ENCODE data around the gene XPO6.

Gene XPO6

DNA sequence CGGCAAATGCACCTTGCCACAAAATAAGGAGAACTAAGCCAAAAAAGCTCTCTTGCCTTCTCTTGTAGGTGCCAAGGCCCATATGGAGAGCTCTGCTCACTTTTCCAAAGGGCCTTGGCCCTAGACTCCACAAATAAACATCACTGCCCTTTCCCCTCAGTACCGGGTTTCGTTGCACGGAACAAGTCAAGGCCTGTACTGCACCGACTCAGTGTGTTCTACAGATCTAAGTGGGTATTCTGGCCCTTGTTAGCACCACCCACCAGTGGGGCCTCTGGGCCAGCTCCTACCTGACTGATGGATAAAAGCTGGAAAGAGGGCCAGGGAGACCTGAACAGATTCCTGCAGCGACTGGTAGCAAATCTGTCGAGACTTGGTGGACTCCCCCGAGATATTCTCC is 104.5 kb downstream of the XPO6 start:
- DNase-seq, result no peak

DNA sequence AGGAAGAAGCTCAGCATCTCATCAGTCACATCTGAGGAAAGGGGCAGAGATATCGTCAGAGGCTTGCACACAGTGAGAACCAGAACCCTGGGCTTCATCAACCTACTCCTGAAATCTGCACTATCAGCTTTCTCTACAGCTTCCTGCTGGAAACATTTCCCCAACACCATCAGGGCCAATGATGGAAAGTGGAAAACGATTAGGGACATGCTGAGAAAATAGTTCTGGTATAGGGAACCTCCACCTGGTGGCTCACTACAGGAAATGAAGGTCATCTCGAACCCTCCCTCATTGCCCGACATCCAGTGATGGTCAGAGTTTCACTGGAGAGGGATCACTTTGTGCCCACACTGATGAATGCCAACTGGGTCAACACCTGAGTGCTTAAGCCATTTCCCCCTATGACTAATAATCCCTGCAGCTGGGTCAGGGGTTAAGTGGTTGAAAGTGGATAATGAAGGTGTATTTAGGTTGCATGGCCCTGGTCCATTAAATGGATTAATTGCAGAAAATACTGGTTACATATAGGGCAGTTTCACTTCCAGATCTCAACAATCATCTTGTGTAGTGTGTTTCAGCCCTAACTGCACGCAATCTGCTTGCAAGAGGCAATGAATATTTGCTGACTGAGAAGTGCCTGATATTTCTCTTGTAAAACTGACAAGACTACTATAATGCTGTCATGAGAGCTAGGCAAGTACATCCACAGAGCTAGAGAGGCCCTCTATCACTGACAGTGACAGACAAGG is 105.1 kb downstream of the XPO6 start:
- DNase-seq, result no peak

DNA sequence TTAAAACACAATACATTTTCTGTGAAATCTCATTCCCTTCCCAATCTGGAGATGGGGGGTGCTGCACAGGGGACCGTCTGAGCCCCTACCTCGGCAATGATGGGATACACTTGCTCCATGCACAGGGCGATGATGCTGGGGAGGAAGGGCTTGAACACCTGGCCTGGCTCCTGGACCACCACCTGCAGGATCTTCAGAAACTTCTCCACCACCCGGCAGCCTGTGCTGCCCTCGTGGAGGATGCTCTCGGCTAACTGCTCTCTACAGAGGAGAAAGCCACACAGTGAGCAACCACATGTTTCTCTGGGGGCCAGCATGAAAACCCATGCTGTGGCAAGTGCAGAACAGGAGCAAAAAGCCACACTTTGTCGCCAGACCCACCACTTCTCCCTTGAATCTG is 105.8 kb downstream of the XPO6 start:
- DNase-seq, result no peak

DNA sequence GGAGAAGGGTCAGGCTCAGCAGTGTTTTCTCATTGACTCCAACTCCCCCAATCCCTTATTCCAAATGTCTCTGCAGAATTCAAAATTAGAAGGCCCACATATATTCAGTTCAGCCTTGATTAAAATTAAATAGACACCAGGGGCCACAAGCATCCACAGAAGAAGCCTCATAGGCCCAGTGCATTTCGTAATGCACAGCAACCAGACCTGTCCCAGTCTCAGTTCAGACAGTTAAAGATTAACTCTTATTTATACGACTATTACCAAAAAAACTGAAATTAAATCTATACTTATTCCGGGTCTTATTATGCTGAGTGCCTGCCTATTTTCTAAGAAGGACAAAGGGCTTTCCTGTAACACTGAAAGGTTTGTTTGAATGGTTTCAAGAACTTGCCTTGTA is 106.5 kb downstream of the XPO6 start:
- no peak for DNase-seq

DNA sequence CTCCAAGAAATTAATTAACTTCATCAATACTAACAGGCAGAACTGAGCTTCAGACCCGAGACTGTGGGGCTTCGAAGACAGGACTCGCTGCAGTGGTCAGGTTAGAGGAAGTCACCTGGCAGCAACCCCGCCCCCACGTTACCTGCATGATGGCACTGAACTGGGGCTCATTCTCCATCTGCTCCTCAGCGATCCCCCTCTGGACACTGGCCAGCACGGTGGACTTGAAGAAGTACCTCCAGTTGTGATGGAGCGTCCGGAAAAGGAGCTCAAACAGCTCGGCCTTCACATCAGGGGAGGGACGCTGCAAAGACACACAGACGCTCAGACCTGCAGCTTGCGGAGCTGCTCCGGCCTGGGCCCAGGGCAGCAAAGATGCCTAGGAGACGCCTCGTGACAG is 107.4 kb downstream of the XPO6 start:
- no peak for DNase-seq

DNA sequence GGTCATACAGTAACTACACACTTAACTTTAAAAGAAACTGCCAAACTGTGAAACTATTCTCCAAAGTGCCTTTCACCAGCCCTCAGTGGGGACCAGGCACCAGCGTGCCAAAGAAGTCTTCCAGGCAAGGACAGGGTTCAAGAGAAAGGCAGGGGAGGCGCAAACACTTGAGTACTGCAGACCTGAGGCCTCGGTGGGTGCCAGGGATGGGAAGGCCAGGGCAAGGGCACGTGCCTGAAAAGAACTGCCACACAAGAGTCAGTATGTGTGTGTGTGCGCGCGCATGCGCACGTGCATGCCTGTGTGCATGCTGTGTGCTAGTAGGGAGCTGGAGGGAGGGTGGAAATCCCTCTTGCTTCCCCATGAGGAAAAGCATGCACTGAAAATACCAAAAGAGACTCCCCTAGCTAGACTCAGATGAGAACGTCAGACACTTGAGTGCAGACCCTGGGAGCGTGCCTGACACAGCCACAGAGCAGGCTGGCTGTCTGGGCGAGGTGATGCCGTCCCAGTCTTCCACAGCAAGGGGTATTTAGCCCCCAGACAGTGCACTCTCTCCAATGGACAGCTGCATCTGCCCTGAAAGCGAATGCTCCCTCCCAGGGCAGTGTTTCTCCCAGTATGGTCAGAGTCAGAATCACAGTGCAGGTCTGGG is 108.1 kb downstream of the XPO6 start:
- no peak for DNase-seq

DNA sequence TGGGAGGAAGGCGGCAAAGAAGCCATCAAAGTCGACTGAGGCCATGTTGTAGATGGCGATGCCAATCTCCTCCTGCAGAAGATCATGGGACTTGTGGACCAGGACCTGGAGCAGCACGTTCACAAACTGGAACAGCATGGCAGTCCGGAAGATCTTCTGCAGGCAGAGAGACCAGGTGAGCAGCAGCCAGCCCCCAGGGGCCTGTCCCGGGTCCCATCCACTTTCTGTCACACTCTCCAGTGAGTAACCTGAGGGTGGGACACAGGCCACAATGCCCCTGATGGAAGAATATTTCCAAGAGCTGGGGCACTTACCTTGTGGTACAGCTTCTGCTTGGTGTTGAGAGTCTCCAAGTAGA is 110.3 kb downstream of the XPO6 start:
- no peak for DNase-seq

DNA sequence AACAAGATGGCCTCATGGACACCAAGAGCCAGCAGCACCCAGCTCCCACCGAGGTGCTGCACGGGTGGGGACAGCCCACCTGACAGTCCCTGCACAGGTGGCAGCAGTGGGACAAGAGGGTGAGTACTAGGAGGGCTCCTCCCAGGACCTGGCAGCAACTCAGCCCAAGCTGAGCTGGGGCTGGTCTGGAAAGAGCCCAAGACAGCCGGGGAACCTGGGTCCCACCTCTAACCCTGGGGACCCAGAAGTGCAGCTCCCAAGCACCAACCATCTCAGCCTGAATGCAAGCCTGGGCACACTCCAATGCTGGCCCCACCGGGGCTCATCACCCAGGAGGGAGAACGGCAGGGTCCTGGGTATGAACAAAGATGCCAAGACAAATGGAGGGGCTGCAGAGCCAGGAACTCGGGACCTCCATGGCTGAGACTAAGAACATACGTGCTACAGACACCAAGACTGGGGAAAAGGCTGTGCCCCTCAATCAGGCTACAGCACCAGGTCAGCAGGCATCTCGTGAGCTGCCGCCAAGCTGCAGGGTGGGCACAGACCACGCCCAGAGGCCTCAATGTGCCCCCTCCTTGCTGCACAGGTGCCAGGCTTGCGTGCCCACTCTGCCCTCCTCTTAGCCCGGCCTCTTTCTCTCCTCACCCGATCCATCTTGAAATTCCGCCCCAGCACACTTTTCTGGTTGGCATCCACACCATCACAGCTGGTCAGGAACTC is 110.8 kb downstream of the XPO6 start:
- no peak for DNase-seq

DNA sequence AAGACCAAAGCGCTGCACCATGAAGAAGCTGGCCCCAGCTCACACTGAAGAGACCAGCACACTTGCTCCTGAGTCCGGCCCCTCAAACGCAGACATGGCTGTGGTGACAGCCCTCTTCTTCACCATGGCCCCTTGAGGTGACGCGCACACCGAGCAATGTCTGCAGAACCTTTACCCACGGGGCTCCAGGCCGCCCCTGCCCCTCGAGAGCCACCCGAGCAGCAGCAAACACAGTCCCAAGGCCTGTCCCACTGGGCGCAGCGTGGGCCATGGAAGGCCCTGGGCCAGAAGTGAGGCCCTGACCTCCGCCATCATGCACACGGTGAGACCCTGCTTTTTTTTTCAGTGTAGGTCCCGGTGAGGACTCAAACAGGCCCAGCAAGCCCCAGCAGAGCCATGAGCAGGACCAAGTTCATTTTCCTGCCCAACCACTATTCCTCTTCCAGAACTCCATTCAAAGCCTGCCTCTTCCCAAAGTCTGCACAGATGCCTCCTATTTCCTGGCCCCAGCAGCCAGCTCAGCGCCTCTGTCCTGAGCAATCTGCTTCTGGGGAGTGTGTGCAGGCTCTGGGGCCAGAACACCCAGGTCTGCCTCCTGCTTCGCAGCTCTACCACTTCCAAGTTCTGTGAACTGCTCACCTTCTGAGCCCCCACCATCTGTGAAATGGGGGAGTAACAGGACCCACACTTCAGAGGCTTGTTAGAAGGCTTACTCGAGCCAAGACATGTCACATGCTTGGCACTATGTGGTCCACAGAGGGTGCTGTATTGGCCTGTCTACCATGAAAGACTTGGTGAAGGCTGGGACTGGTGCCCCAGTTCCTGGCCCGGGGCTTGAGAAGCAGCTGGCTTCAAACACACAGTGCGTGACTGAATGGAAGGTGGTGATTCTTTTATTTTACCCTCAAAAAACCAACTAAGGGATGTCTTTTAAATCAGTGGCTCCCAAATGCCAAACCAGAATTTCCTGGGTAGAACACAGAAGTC is 112.5 kb downstream of the XPO6 start:
- no peak for DNase-seq

DNA sequence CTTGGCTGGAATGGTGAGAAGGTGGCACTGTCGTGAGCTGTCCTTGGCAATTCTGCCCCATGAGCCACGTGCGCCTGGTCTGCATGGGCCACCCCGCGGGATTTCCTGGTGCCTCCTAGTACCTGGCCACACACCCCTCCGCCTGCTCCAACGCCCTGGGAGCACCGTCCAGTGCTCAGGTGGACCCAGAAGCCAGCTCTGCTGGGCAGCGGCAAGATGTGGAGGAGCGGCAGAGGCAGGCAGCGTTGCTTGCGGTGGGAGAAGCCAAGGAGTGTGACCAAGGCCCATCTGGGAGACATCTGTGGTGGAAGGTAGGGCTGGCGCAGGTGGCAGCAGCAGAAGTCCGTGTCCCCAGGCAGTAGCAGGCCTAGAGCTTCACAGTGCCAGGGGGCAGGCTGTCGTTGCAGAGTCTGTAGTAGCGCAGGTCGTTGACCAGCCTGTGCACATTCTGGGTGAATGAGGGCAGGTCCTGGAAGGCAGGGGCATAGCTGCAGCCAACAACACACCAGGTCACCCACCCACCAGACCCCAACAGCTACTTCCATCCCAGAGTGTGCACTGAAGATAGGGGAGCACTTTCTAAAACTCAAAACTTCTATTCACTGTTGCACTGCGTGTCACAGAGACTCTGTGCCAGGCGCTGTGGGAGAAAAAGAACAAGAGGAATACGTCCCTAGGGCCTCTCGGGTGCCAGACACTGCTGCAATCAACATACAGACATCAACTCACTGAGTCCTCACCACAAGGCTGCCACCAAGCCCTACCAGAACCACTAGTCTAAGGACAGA is 113.4 kb downstream of the XPO6 start:
- no peak for DNase-seq

DNA sequence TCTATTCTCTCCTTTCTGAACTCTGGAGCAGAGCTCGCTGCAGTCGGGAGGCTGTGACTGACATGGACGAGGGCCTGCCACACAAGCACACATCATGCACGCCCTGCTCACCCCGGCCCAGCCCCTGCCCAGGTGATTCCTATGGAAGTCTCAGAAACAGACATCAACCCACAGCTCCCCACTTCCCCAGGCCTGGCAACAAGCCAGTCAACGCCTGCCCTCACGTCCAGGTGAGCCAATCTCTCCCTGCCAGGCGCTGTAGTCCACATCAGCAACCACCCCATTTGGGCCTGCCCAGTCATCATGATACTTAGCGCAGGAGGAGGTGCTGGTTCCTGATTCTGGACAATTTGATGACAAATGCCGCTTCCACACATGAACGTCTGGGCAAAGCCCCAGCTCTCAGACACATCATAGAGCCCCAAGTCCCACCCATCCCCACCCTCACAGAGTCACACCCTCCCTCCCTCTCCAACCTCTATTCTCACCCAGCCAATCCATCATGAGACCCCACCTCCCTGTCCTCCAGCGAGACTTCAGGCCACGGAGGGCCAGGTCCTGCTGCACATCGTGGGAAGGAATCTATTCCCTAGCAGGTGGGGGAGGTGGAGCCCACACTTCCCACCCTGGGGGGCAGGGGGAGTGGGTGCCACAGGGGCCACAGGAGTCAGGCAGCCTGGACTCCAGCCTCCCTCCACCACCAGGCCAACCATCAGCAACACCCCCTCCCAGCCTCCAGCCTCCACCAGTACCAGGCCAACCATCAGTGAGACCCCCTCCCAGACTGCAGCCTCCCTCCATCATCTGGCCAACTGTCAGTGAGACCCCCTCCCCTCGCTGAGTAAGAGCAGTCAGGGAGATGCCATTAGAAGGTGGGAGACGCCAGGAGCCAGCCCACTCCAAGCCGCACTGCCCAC is 114.5 kb downstream of the XPO6 start:
- DNase-seq, result no peak

DNA sequence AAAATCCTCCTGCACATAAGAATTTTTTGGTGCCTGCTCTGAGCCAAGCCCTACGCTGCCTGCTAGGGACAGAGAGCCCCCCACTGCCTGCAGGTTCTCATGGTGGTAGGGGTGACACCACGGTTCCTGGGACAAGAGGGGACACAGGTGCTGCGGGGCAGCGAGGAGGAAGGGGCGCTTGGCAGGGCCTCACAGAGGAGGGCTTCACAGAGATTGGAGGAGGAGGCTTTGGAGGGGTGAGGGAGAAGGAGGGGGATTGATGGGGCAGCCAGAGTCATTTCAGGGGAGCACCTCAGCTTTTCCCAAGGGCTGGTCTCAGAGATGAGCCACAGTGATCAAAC is 118.4 kb downstream of the XPO6 start:
- DNase-seq, result no peak

DNA sequence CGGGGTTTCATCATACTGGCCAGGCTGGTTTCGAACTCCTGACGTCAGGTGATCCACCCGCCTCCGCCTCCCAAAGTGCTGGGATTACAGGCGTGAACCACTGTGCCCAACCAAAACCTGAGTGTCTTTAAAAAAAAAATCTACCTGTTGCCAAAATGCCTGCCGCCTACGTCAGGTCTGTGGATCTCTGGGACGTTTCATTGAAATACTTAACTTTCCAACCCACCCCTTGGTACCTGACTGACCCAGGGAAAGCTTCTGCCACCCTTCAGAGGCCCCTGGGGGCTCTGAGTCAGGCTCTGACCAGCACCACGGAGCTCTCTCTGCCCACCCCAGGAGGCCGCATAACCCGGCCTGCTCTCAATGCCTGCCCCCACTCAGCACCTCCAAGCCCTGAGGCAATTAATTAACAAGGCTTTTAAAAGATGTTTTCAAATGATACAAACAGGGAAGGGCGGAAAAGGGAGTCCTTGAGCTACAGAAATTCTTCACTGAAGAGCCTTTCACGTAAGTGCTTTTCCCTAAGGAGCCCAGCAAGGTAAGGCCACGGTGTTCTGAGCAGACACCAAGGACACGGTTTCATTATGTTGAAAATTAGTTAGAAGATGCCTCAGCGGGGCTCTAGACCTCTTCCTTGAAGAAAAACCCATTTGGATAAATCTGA is 118.9 kb downstream of the XPO6 start:
- no peak for DNase-seq

DNA sequence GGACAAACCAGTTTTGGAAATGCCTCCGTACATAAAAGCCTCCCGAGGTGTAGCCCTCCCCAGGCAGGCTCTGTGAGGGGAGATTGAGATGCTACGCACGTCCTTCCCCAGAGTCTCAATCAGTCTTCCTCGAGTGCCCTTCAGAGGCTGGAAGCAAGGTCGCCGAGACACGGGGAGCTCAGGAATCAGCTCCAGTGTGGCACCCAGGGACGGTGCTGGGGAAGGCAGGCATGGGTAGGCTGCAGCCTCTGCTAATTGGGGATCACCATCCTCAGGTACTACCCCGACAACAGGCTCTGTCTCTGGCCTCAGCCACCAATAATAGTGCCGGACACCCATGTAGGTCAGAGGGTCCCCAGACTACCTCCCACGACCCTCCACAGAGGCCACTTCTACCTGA is 120.1 kb downstream of the XPO6 start:
- no peak for DNase-seq

DNA sequence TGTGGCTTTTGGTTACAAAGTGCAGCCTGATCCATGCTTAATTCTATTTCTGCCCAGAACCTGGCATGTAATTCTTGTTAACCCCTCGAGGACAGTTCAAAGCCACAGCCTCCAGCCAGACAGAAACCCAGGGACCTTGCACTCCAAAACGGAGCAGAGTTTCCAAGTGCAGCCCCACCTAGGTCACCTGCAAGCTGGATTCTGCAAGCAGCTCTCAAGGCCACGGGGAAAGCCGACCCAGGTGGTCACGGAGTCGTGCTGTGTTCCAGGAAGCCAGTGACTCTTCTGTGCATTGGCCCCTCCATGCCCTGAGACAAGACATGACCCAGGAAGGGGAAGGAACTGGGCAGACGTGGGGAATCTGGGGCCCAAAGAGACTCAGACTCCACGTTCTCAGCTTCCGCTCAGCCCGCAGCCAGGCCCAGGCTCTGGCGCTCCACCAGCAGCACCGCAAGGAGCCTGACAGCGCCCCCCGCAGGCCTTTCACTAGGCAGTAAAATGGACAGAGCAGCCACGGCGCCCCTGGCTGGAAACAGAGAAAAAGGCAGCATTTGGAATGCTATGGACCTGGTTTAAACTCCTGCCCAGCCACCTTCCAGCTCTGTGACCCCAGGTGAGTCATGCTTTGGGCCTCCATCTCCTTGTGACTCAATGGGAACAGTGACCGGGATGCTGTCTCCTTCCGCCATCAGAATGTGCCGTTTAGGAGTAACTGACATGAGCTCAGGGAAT is 121.0 kb downstream of the XPO6 start:
- no peak for DNase-seq

DNA sequence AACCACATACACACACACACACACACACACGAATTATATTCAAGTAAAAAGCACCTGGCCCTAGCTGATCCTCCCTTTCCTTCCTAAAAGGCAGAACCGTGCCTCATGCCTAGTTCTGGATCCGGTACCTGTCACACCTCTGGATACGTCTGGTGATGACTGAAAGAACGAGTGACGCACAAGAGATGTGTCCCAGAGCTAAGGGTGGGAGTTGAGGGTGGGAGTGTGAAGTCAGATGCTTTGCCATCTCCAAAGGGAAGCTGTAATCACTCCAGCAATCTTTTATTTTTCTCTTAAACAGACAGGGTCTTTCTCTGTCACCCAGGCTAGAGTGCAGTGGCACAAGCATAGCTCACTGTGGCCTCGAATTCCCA is 121.8 kb downstream of the XPO6 start:
- no peak for DNase-seq

DNA sequence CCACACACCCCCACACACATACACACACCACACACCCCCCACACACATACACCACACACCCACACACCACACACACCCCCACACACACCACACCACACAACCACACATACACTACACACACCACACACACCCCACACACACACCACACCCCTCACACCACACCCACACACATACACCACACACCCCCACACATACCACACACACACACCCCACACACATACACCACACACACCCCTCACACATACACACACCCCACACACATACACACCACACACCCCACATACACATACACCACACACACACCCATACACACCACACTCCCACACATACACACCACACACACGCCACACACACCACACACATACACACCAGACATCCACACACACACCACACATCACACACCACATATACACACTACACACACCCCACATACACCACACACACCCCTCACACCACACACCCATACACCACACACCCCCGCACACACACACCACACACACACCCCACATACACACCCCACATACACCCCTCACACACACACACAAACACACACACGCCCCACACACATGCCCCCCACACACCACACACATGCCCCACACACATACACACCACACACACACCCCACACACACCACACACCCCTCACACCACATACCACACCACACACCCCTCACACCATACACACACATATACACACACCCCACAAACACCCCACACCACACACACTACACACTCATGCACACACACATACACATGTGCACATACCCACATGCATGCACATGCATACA is 122.4 kb downstream of the XPO6 start:
- DNase-seq, result no peak

DNA sequence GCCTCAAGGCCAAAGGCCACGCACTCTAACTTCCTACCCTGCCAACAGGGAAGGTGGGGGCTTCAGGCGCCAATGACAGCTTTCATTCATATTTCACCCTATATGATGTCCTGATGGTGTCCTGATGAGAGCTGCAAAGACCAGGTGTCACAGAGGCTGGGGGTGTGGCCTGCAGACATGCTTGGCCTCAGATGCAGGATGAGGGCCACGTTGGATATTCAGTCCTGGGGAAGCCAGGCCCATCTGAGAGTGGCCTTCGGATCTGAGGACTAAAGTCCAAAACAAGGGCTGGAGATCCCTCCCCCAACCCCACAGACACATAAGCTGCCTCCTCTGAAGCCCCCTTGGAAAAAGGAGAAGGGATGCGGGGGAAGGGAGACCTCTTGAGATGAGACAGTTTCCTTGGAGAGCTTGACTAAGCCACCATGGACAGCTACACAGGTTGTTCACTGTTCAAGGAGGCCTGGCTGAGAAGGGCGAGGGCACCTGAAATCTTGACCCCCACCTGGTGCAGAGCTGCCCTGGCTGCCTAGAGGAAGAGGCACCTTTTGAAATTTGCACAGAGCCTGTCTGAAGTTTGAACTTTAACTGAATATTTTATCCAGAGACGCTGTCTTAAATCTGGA is 124.0 kb downstream of the XPO6 start:
- no peak for DNase-seq
